Measurements from ENCODE around the gene IFITM5. TPM values are rescaled to one million over a fixed set of nuclear protein-coding genes. Genes with fewer than 3 reads are reported as not detected.
A peak's percentile ranks its signal among the peaks of the same experiment; 100 is the strongest.

Gene IFITM5
- total and polyA plus RNA-seq, 2 of the 8 experiments (the other 6 are each of a cell fraction or from before 2014, with no cell fraction given): not detected

- Histone ChIP-seq H3K27me3 (replicated peaks in 1 of 4; ENCODE audit: control insufficient read depth in 3 of 4, extremely low read depth in 1 of 4, insufficient read depth in 3 of 4, low read length in 3 of 4) (peaks cover 5 to 11% (median 10%) of the 10 kb centered on the region in 4 experiments; a peak in 6 of 7 replicates), H2BK120ac (replicated peaks; ENCODE audit: low read depth, low read length) (no peak overlapping the region), H4K91ac (replicated peaks; ENCODE audit: insufficient read length, low read length) (peak overlapping the region; percentile 74), H2BK20ac (ENCODE audit: low read length) (peak overlapping the region; percentile 72; the same call in 1 of the 2 replicates), H3K23ac (ENCODE audit: insufficient read length) (no peak overlapping the region), H3K56ac (replicated peaks; ENCODE audit: insufficient read length, low read depth, low read length) (no peak overlapping the region), H3K9me3 (ENCODE audit: insufficient read depth in 2 of 2, low read depth in 1 of 2, low read length in 1 of 2) (peaks cover 0 to 3% of the 10 kb centered on the region in 2 experiments; a peak in 1 of 4 replicates), H3K4me2 (ENCODE audit: insufficient read depth in 1 of 2, low read depth in 2 of 2, low read length in 2 of 2) (no peak overlapping the region), H3K9ac (replicated peaks in 1 of 4; ENCODE audit: extremely low read depth in 1 of 4, low read depth in 3 of 4, low read length in 3 of 4) (no peak overlapping the region), H2BK15ac (ENCODE audit: low read length) (no peak overlapping the region), H3K23me2 (ENCODE audit: low read depth, low read length) (peaks cover 5% of the 10 kb centered on the region; the same call in 1 of the 2 replicates), H2BK12ac (ENCODE audit: low read depth, low read length) (peak overlapping the region; percentile 50; the same call in 1 of the 2 replicates), H3K27ac (ENCODE audit: low read depth, low read length) (no peak overlapping the region), H2BK5ac (ENCODE audit: low read depth, low read length) (peak overlapping the region; percentile 66; the same call in 1 of the 2 replicates), H4K20me1 (replicated peaks in 1 of 2; ENCODE audit: control insufficient read depth in 1 of 2, insufficient read depth in 2 of 2, low read length in 2 of 2) (no peaks in the 10 kb centered on the region), H3K79me1 (ENCODE audit: low read depth, low read length) (0 out of 2 replicates have a peak, but pooled peaks cover 4% of the 10 kb centered on the region), H3K18ac (ENCODE audit: extremely low read depth, low read length) (peak overlapping the region; percentile 71; the same call in 1 of the 2 replicates), H4K8ac (ENCODE audit: extremely low read depth, insufficient read depth, low read length) (no peak overlapping the region; the same call in none of the 2 replicates), H3K14ac (ENCODE audit: insufficient read length) (no peak overlapping the region), H4K5ac (ENCODE audit: insufficient read length, low read depth, low read length) (no peak overlapping the region), H3K4me3 (ENCODE audit: extremely low read depth in 1 of 4, insufficient read depth in 2 of 4, low read depth in 3 of 4, low read length in 4 of 4) (no peak overlapping the region), H3K4ac (replicated peaks; ENCODE audit: insufficient read length, low read depth, low read length) (peak overlapping the region; percentile 38), H3K79me2 (ENCODE audit: control insufficient read depth in 1 of 2, insufficient read depth in 2 of 2, low read length in 2 of 2) (no peaks in the 10 kb centered on the region), H3K4me1 (replicated peaks in 1 of 4; ENCODE audit: control insufficient read depth in 3 of 4, insufficient read depth in 4 of 4, low read length in 3 of 4) (peaks cover 0 to 36% (median 29%) of the 10 kb centered on the region in 4 experiments; a peak in 6 of 7 replicates), H3K36me3 (ENCODE audit: control insufficient read depth in 2 of 4, insufficient read depth in 4 of 4, low read length in 3 of 4) (peaks cover 3 to 30% (median 15%) of the 10 kb centered on the region in 4 experiments; a peak in 6 of 8 replicates), H2AK5ac (ENCODE audit: low read depth, low read length) (no peak overlapping the region), H2AFZ (ENCODE audit: low read length) (no peak overlapping the region)
- 95% methylated on average over 24 of the region's 29 CpGs; no CpG with 5 or more reads in 1 of the 2 experiments for WGBS, 2 experiments (ENCODE audit: extremely low coverage in 1 of 2, insufficient coverage in 1 of 2, insufficient read length in 1 of 2, insufficient replicate concordance in 2 of 2, low coverage in 1 of 2, low lambda C conversion rate in 2 of 2, missing lambda C conversion rate in 1 of 2)
- DNase-seq (ENCODE audit: low read depth in 1 of 2, low spot score in 2 of 2): no peak
- ChIA-PET CTCF (ENCODE audit: partially characterized antibody) (interaction anchor here (1.1 to 2.8 kb wide), 3 partner anchors 11 to 42 kb away, joined by 6 to 19 read pairs (median 13); no protein-coding TSS in a partner anchor), POLR2A (ENCODE audit: partially characterized antibody) (interaction anchor here (0.5 to 3.0 kb wide), 5 partner anchors 8 to 70 kb away, joined by 3 to 14 read pairs (median 9); partner anchors contain the start of gene IFITM5)
- TF ChIP-seq NANOG (IDR thresholded peaks at IDR 0.05; ENCODE audit: insufficient read depth, low read depth, low read length, poor library complexity, severe bottlenecking) (no peak), CBX5 (IDR thresholded peaks at IDR 0.05; ENCODE audit: low read depth, low read length) (no peak), TCF12 (IDR thresholded peaks at IDR 0.05; ENCODE audit: low read depth, low read length) (no peak), ZNF274 (IDR thresholded peaks at IDR 0.05; ENCODE audit: borderline replicate concordance, extremely low read depth, low read length) (no peak), KDM1A (IDR thresholded peaks at IDR 0.05; ENCODE audit: borderline replicate concordance, low read length) (no peak)
- no peak for FAIRE-seq
Measured at GRCh38 chr11:292211-293121, 6.9 kb downstream of the IFITM5 start.
